HL-60 (cell line): ENCODE data around the gene ZNF518B.

ENCODE experiments used
- DNase-seq, 2 experiments: peaks; one replicate each; pipeline ENCODE4 v3.0.0-alpha.2; 2010 to 2020; ENCODE audit warnings: low read depth in 1 of 2, low spot score in 1 of 2
- H3K27ac ChIP-seq: fragments of 250-450 bp; sonication (Bioruptor Pico); replicated peaks from 2 replicates; pipeline ENCODE4 v1.5.1; 2020; ENCODE audit warnings: mild to moderate bottlenecking, moderate library complexity
- H3K27me3 ChIP-seq: fragments of 250-450 bp; sonication (Bioruptor Pico); 2 replicates; pipeline ENCODE4 v1.5.1; 2021; ENCODE audit warnings: mild to moderate bottlenecking, moderate library complexity; ENCODE audit not compliant: insufficient read depth, poor library complexity, severe bottlenecking
- H3K4me3 ChIP-seq: replicated peaks from 2 replicates; pipeline ENCODE4 v1.5.1; 2011; ENCODE audit warnings: mild to moderate bottlenecking, control low read depth, low read length; ENCODE audit not compliant: insufficient read depth
- GABPA ChIP-seq: IDR thresholded peaks from 2 replicates; pipeline ENCODE4 v1.6.1; 2012; ENCODE audit warnings: low read depth
- POLR2AphosphoS5 ChIP-seq: IDR thresholded peaks from 2 replicates; pipeline ENCODE4 v1.6.1; 2012; ENCODE audit warnings: low read depth
- SPI1 ChIP-seq: IDR thresholded peaks from 2 replicates; pipeline ENCODE4 v1.6.1; 2012; ENCODE audit warnings: low read depth, mild to moderate bottlenecking, borderline replicate concordance
- TF ChIP-seq, protein P1 (sequence below): IDR thresholded peaks from 2 replicates; pipeline ENCODE4 v1.6.1; 2012; ENCODE audit warnings: low read depth; ENCODE audit not compliant: insufficient replicate concordance
- TF ChIP-seq, protein P2 (sequence below): IDR thresholded peaks from one replicate; pipeline ENCODE4 v1.5.1; 2011; ENCODE audit warnings: low read length, control low read depth, inconsistent platforms; ENCODE audit not compliant: insufficient read depth

ZNF518B gene

DNA sequence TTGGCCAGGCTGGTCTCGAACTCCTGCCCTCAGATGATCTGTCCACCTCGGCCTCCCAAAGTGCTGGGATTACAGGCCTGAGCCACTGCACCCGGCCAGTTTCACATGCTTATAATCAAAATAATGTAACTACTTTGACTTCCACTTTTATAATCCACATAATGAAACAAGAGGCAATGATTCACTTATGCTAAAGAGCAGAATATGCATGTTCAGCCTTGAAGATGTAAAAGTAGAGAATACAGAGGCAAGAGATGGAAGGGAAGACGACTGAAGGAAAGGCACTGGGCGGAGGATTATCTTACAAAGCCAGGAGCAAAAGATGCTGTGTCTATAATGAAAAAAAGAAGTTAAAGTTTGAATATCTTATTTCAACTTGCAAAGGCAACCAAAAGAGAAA, 13.3 kb upstream of the ZNF518B start:
- no peak overlapping the region for H3K27ac ChIP-seq
- TF ChIP-seq SPI1 = no peak

DNA sequence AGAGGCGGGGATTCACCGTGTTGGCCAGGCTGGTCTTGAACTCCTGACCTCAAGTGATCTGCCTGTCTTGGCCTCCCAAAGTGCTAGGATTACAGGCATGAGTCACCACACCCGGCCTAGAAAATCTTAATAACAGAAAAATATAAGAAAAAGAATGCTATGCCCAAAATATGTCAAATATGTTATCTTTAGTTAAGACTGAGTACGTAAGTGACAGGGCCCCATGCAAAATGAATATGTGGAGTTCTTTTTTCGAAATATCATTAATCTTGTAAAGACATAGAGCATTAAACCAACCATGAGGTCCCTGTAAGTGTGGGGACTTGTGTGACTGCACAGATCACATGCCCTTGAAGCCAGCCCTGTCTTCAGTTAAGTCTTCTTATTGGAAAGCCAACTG, 8.9 kb upstream of the ZNF518B start:
- TF ChIP-seq, protein P1, sequence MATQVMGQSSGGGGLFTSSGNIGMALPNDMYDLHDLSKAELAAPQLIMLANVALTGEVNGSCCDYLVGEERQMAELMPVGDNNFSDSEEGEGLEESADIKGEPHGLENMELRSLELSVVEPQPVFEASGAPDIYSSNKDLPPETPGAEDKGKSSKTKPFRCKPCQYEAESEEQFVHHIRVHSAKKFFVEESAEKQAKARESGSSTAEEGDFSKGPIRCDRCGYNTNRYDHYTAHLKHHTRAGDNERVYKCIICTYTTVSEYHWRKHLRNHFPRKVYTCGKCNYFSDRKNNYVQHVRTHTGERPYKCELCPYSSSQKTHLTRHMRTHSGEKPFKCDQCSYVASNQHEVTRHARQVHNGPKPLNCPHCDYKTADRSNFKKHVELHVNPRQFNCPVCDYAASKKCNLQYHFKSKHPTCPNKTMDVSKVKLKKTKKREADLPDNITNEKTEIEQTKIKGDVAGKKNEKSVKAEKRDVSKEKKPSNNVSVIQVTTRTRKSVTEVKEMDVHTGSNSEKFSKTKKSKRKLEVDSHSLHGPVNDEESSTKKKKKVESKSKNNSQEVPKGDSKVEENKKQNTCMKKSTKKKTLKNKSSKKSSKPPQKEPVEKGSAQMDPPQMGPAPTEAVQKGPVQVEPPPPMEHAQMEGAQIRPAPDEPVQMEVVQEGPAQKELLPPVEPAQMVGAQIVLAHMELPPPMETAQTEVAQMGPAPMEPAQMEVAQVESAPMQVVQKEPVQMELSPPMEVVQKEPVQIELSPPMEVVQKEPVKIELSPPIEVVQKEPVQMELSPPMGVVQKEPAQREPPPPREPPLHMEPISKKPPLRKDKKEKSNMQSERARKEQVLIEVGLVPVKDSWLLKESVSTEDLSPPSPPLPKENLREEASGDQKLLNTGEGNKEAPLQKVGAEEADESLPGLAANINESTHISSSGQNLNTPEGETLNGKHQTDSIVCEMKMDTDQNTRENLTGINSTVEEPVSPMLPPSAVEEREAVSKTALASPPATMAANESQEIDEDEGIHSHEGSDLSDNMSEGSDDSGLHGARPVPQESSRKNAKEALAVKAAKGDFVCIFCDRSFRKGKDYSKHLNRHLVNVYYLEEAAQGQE = no peak
- TF ChIP-seq GABPA (no peak), SPI1 (no peak)
- DNase-seq = no peak
- H3K27me3 ChIP-seq = peaks cover 14% of the 10 kb centered on the region
- no peak overlapping the region for H3K27ac ChIP-seq
- H3K4me3 ChIP-seq = no peak overlapping the region

More for the DNA sequence above, 13.3 kb upstream of the ZNF518B start:
- no peak for DNase-seq
- no peak overlapping the region for H3K4me3 ChIP-seq
- peaks cover 2% of the 10 kb centered on the region for H3K27me3 ChIP-seq

DNA sequence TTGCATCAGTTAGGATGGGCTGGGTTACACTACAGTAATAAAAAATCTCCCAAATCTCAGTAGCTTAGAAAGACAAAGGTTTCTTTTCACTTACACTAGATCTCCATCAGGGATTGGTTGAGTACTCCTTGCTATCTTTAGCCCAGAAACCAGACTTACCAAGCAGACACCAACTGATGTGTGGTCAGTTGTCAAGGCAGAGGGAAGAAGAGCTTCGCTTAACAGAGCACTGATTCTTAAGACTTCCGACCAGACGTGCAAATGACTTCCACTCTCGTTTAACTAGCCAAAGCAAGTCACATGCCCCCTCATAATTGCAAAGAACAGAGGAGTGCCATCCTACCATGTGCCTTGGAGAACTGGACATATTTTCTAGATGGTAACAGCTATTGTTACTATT, 5.7 kb upstream of the ZNF518B start:
- no peak for TF ChIP-seq SPI1
- TF ChIP-seq GABPA = no peak
- no peak for TF ChIP-seq POLR2AphosphoS5
- TF ChIP-seq, protein P2, sequence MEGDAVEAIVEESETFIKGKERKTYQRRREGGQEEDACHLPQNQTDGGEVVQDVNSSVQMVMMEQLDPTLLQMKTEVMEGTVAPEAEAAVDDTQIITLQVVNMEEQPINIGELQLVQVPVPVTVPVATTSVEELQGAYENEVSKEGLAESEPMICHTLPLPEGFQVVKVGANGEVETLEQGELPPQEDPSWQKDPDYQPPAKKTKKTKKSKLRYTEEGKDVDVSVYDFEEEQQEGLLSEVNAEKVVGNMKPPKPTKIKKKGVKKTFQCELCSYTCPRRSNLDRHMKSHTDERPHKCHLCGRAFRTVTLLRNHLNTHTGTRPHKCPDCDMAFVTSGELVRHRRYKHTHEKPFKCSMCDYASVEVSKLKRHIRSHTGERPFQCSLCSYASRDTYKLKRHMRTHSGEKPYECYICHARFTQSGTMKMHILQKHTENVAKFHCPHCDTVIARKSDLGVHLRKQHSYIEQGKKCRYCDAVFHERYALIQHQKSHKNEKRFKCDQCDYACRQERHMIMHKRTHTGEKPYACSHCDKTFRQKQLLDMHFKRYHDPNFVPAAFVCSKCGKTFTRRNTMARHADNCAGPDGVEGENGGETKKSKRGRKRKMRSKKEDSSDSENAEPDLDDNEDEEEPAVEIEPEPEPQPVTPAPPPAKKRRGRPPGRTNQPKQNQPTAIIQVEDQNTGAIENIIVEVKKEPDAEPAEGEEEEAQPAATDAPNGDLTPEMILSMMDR = no peak
- TF ChIP-seq, protein P1 = no peak
- no peak for DNase-seq
- H3K27ac ChIP-seq = no peak overlapping the region
- H3K4me3 ChIP-seq = no peak overlapping the region
- H3K27me3 ChIP-seq = peaks cover 16% of the 10 kb centered on the region

DNA sequence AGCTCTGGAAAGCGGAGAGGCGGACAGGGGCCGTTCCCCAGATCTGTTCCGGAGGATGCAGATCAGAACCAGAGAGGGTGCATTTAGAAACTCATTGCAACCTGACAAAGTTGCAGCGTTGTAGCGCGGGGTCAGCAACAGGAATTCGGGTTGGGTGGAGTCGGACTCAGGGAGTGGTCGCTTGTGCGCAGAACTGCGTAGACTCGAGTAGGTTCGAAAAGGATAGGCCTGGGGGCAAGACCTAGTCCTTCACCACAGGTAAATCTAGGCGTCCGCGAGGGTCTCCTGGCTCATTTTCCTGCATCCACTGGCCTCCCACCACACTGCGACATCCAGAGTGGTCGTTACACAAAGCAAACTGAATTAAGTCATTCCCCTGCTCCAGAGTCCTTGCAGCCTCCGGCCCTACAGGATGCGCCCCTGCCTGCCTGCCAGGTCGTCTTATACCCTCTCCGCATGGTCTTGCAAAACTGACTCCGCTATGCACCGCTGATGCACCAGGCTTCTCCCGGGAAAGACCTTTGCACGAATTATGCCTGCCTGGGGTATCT, 4.7 kb upstream of the ZNF518B start:
- no peak for TF ChIP-seq SPI1
- TF ChIP-seq, protein P2 = no peak
- TF ChIP-seq, protein P1 = no peak
- TF ChIP-seq GABPA = no peak
- TF ChIP-seq POLR2AphosphoS5 = no peak
- peaks cover 22% of the 10 kb centered on the region for H3K27me3 ChIP-seq

More for the DNA sequence above, 4.7 kb upstream of the ZNF518B start:
- Histone ChIP-seq H3K4me3 (no peak overlapping the region; the same call in 1 of the 2 replicates), H3K27ac (no peak overlapping the region)
- no peak for DNase-seq
